ENCODE measurements around the gene C2orf92.
"Not testable (repeated sequence)": the region's sequence is repeated elsewhere in the genome, so short reads cannot be mapped to it uniquely, and the experiment has no call there.

Gene C2orf92

DNA sequence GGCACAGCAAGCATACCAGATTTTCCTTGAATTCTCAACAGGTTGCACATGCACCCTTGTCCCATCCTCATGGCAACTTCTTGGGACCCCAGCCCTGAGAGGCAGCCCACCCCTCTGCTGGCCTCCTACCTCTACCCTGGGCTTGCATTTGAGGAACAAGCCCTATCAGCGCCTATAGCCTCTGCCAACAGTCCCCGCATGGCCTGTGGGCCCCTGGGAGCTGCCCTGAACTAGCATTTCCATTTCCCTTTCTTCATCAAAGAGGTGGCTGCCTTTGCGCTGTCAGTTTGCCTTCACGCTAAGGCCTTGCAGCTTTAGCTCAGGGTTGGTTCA lies 38.5 kb downstream of the C2orf92 start:
- Histone ChIP-seq H3K27me3 (ENCODE audit: insufficient read depth, poor library complexity, severe bottlenecking) (no peaks in the 10 kb centered on the region), H3K4me1 (ENCODE audit: insufficient read depth, poor library complexity, severe bottlenecking) (no peaks in the 10 kb centered on the region), H3K36me3 (ENCODE audit: low read depth) (no peaks in the 10 kb centered on the region), H3K9me3 (ENCODE audit: severe bottlenecking) (no peaks in the 10 kb centered on the region), H3K27ac (ENCODE audit: poor library complexity, severe bottlenecking) (no peak overlapping the region), H3K4me3 (ENCODE audit: severe bottlenecking) (no peak overlapping the region)
- ATAC-seq (ENCODE audit: low read depth) (no peak), DNase-seq (ENCODE audit: low spot score) (no peak)
- no peak for TF ChIP-seq CTCF (IDR thresholded peaks at IDR 0.05; ENCODE audit: poor library complexity, severe bottlenecking)

- Histone ChIP-seq H3K4me1 (ENCODE audit: insufficient read depth, poor library complexity, severe bottlenecking) (no peaks in the 10 kb centered on the region), H3K27ac (ENCODE audit: poor library complexity, severe bottlenecking) (no peak overlapping the region), H3K9me3 (ENCODE audit: severe bottlenecking) (no peaks in the 10 kb centered on the region), H3K36me3 (ENCODE audit: low read depth) (no peaks in the 10 kb centered on the region), H3K4me3 (ENCODE audit: severe bottlenecking) (no peak overlapping the region), H3K27me3 (ENCODE audit: insufficient read depth, poor library complexity, severe bottlenecking) (no peaks in the 10 kb centered on the region)
- ATAC-seq (ENCODE audit: low read depth): no peak
- no peak for TF ChIP-seq CTCF (IDR thresholded peaks at IDR 0.05; ENCODE audit: poor library complexity, severe bottlenecking)
- DNase-seq (ENCODE audit: low spot score): no peak
Measured at GRCh38 chr2:97708608-97709007, 39.1 kb downstream of the C2orf92 start.

DNA sequence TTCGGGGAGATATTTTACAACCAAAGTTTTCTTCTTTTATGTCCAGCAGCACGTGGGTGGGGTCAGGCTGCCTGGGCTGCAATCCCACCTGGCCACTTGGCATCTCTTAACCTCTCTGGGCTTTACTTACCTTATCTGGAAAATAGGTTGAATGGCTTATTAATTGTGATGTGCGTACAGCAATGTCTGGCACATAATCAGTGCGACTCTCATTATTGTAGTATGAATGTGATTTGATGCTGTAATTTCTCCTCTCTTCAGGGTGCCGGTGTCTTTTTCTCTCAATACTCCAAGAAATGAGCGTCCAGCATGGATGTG lies 41.8 kb downstream of the C2orf92 start:
- TF ChIP-seq CTCF (IDR thresholded peaks at IDR 0.05; ENCODE audit: poor library complexity, severe bottlenecking): no peak
- no peak for ATAC-seq (ENCODE audit: low read depth)
- Histone ChIP-seq H3K4me1 (ENCODE audit: insufficient read depth, poor library complexity, severe bottlenecking) (no peaks in the 10 kb centered on the region), H3K4me3 (ENCODE audit: severe bottlenecking) (no peak overlapping the region), H3K36me3 (ENCODE audit: low read depth) (no peaks in the 10 kb centered on the region), H3K27ac (ENCODE audit: poor library complexity, severe bottlenecking) (no peak overlapping the region), H3K9me3 (ENCODE audit: severe bottlenecking) (no peaks in the 10 kb centered on the region), H3K27me3 (ENCODE audit: insufficient read depth, poor library complexity, severe bottlenecking) (no peaks in the 10 kb centered on the region)
- DNase-seq (ENCODE audit: low spot score): no peak

DNA sequence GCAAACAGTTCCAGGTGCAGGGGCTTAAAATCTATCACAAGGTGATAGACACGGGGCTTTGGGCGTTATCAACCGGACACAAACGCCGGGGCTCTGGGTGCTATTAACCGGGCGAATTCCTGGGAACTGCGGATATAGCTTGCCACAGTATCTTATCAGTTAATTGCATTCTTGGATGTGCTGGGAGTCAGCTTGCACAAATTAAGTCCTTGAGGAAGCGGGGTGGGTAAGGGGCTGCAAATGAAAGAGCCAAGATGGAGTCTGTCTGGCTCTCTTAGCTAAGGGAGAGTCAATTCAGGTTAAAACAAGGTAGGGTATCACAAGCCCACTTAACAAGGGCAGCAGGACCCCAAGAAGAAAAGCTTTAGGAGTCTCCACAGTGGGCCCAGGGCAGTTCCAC lies 42.7 kb downstream of the C2orf92 start:
- not testable (repeated sequence) for H3K27ac ChIP-seq (ENCODE audit: poor library complexity, severe bottlenecking); DNase-seq (ENCODE audit: low spot score); H3K4me3 ChIP-seq (ENCODE audit: severe bottlenecking); H3K4me1 ChIP-seq (ENCODE audit: insufficient read depth, poor library complexity, severe bottlenecking); ATAC-seq (ENCODE audit: low read depth); H3K9me3 ChIP-seq (ENCODE audit: severe bottlenecking); H3K36me3 ChIP-seq (ENCODE audit: low read depth); H3K27me3 ChIP-seq (ENCODE audit: insufficient read depth, poor library complexity, severe bottlenecking)

- Histone ChIP-seq H3K27ac (ENCODE audit: poor library complexity, severe bottlenecking) (no peak overlapping the region), H3K4me1 (ENCODE audit: insufficient read depth, poor library complexity, severe bottlenecking) (no peaks in the 10 kb centered on the region), H3K36me3 (ENCODE audit: low read depth) (no peaks in the 10 kb centered on the region), H3K4me3 (ENCODE audit: severe bottlenecking) (no peak overlapping the region), H3K27me3 (ENCODE audit: insufficient read depth, poor library complexity, severe bottlenecking) (no peaks in the 10 kb centered on the region), H3K9me3 (ENCODE audit: severe bottlenecking) (no peaks in the 10 kb centered on the region)
- ATAC-seq (ENCODE audit: low read depth): no peak
- no peak for TF ChIP-seq CTCF (IDR thresholded peaks at IDR 0.05; ENCODE audit: poor library complexity, severe bottlenecking)
- DNase-seq (ENCODE audit: low spot score): no peak
Measured at GRCh38 chr2:97712693-97713295, 43.3 kb downstream of the C2orf92 start.
